Spinal cord (tissue), 10 donors: ENCODE measurements around the gene ATP2C2. TPM values are rescaled to one million over a fixed set of nuclear protein-coding genes. Genes with fewer than 3 reads are reported as not detected.

Source experiments
- DNase-seq, 6 donors: peaks; one replicate each; pipeline versions ENCODE4 v3.0.0 to v3.0.0-alpha.2; 2013 to 2015; ENCODE audit warnings: low spot score in 6 of 6, low read depth in 4 of 6
- H3K27ac ChIP-seq: one replicate; pipeline ENCODE4 v1.5.1; 2013; ENCODE audit warnings: low read depth, low read length, control low read depth
- H3K27me3 ChIP-seq: one replicate; pipeline ENCODE4 v1.6.1; 2013; ENCODE audit warnings: low read length; ENCODE audit not compliant: control insufficient read depth, insufficient read depth
- H3K36me3 ChIP-seq: one replicate; pipeline ENCODE4 v1.6.1; 2013; ENCODE audit warnings: low read length; ENCODE audit not compliant: control insufficient read depth, insufficient read depth
- H3K4me1 ChIP-seq: one replicate; pipeline ENCODE4 v1.6.1; 2013; ENCODE audit warnings: low read length; ENCODE audit not compliant: control insufficient read depth, insufficient read depth
- H3K4me3 ChIP-seq: one replicate; pipeline ENCODE4 v1.5.1; 2013; ENCODE audit warnings: low read depth, low read length, control low read depth
- H3K9me3 ChIP-seq: one replicate; pipeline ENCODE4 v1.6.1; 2013; ENCODE audit warnings: low read length; ENCODE audit not compliant: control insufficient read depth, insufficient read depth
- WGBS: methylation state at CpG from one replicate; pipeline ENCODE4 v1.1.5; 2013; ENCODE audit warnings: missing lambda C conversion rate; ENCODE audit not compliant: insufficient coverage; 5-methylcytosine and 5-hydroxymethylcytosine counted together
- long read RNA-seq, 4 donors: transcript quantifications; one replicate each; lab custom pipeline, GENCODE V29; 2026
- polyA plus RNA-seq, 2 donors: library from polyadenylated mRNA; unstranded; fragments of 120-200 nt; gene quantifications; one replicate each; pipeline ENCODE4 v1.2.1, GENCODE V29; 2013; ENCODE audit not compliant: insufficient read length in 2 of 2
- total RNA-seq, 2 donors: library from RNA; depleted of rRNA in 1 of 2; stranded (reverse); fragments of 120-200 nt in 1 of 2; fragments of >200 nt in 1 of 2; gene quantifications; one replicate each; pipeline versions ENCODE4 v1.2.3 to v1.2.4, GENCODE V29; 2013 to 2014
- donor health status: healthy.

ATP2C2 gene, protein sequence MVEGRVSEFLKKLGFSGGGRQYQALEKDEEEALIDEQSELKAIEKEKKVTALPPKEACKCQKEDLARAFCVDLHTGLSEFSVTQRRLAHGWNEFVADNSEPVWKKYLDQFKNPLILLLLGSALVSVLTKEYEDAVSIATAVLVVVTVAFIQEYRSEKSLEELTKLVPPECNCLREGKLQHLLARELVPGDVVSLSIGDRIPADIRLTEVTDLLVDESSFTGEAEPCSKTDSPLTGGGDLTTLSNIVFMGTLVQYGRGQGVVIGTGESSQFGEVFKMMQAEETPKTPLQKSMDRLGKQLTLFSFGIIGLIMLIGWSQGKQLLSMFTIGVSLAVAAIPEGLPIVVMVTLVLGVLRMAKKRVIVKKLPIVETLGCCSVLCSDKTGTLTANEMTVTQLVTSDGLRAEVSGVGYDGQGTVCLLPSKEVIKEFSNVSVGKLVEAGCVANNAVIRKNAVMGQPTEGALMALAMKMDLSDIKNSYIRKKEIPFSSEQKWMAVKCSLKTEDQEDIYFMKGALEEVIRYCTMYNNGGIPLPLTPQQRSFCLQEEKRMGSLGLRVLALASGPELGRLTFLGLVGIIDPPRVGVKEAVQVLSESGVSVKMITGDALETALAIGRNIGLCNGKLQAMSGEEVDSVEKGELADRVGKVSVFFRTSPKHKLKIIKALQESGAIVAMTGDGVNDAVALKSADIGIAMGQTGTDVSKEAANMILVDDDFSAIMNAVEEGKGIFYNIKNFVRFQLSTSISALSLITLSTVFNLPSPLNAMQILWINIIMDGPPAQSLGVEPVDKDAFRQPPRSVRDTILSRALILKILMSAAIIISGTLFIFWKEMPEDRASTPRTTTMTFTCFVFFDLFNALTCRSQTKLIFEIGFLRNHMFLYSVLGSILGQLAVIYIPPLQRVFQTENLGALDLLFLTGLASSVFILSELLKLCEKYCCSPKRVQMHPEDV
- 1 to 10 TPM; 1.4 to 2.2 TPM for total RNA-seq
- 1 to 10 TPM; 3.1 to 4.2 TPM for polyA plus RNA-seq
- long read RNA-seq, donor 1: 0 reads
- long read RNA-seq, donor 2, partial matches to known transcripts: 0 of 1 reads
- long read RNA-seq, donor 2, other reads (novel, unspliced or antisense): 0 of 1 reads
- long read RNA-seq, donor 3, partial matches to known transcripts: 0 of 1 reads
- long read RNA-seq, donor 3, other reads (novel, unspliced or antisense): 0 of 1 reads
- long read RNA-seq, donor 4, partial matches to known transcripts: 0 of 1 reads
- long read RNA-seq, donor 4, other reads (novel, unspliced or antisense): 0 of 1 reads

GRCh38 chr16:84368308-84368996 lies at the start of gene ATP2C2:
Gene ATP2C2, plus strand, starts transcription at chr16:84368538. Its CDS starts 78 bp downstream, at chr16:84368616.
- no peaks in the 10 kb centered on the region for H3K36me3 ChIP-seq
- 2% methylated on average over 66 of the region's 66 CpGs for WGBS
- H3K27ac ChIP-seq: no peak within 1 kb of the TSS
- peaks cover 18% of the 10 kb centered on the region for H3K4me1 ChIP-seq
- DNase-seq: peak in 1 of 6 donors; percentile 36
- H3K9me3 ChIP-seq: no peaks in the 10 kb centered on the region
- H3K27me3 ChIP-seq: peaks cover 20% of the 10 kb centered on the region
- no peak within 1 kb of the TSS for H3K4me3 ChIP-seq

GRCh38 chr16:84319146-84319760 lies 49.1 kb upstream of the ATP2C2 start:
- Histone ChIP-seq H3K27ac (no peak overlapping the region), H3K4me1 (no peaks in the 10 kb centered on the region), H3K36me3 (no peaks in the 10 kb centered on the region), H3K4me3 (no peak overlapping the region), H3K27me3 (no peaks in the 10 kb centered on the region), H3K9me3 (no peaks in the 10 kb centered on the region)
- DNase-seq: no peak
- 95% methylated on average over 24 of the region's 24 CpGs for WGBS

- no peaks in the 10 kb centered on the region for H3K36me3 ChIP-seq
- WGBS: 89% methylated on average over 4 of the region's 5 CpGs
- H3K27me3 ChIP-seq: no peaks in the 10 kb centered on the region
- H3K27ac ChIP-seq: no peak overlapping the region
- H3K4me3 ChIP-seq: no peak overlapping the region
- no peak for DNase-seq
- no peaks in the 10 kb centered on the region for H3K9me3 ChIP-seq
- H3K4me1 ChIP-seq: no peaks in the 10 kb centered on the region
Measured at GRCh38 chr16:84320511-84320910, 47.8 kb upstream of the ATP2C2 start.

DNA sequence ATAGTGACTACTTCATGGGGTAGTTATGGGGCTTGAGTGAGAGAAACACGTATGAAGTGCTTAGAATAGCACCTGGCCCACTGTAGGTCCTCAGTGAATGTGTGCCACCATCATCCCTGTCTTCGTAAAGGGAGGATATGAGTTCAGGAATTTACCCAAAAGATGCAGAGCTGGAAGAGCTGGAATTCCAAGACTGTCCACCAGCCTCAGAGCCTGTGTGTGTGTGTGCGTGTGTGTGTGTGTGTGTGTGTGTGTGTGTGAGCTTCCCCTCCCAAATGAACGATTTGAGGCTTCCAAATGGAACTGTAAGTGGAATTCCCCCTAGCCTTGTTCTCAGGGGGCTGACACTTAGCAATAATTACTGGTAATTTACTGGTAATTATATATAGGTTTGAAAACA lies 46.4 kb upstream of the ATP2C2 start:
- H3K27me3 ChIP-seq: no peaks in the 10 kb centered on the region
- no peaks in the 10 kb centered on the region for H3K4me1 ChIP-seq
- no peak for DNase-seq
- H3K9me3 ChIP-seq: no peaks in the 10 kb centered on the region
- no peak overlapping the region for H3K4me3 ChIP-seq
- WGBS: 100% methylated on average over 2 of the region's 4 CpGs
- no peak overlapping the region for H3K27ac ChIP-seq
- no peaks in the 10 kb centered on the region for H3K36me3 ChIP-seq

DNA sequence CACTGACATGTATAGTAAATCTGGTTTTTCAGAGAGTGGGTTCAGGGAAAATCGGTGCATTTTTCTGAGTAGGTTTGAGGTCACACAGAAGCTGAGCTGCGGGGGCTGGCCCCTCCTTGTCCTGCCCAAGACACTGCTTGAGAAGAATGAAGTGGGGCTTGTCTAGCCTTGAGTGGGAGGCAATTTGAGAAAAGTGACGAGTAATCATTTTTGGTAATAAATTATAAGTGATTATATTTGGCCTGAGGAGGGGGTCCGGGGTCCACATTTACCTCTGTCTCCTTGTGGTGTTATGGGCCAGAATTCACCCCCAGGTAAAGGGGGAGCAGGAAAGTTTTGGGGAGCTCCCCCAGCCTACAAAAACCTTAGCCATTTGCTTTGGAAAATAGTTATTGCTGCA lies 45.6 kb upstream of the ATP2C2 start:
- Histone ChIP-seq H3K9me3 (no peaks in the 10 kb centered on the region), H3K4me3 (no peak overlapping the region), H3K36me3 (no peaks in the 10 kb centered on the region), H3K27me3 (no peaks in the 10 kb centered on the region), H3K4me1 (no peaks in the 10 kb centered on the region), H3K27ac (no peak overlapping the region)
- no peak for DNase-seq
- WGBS: 89% methylated on average over 2 of the region's 4 CpGs

DNA sequence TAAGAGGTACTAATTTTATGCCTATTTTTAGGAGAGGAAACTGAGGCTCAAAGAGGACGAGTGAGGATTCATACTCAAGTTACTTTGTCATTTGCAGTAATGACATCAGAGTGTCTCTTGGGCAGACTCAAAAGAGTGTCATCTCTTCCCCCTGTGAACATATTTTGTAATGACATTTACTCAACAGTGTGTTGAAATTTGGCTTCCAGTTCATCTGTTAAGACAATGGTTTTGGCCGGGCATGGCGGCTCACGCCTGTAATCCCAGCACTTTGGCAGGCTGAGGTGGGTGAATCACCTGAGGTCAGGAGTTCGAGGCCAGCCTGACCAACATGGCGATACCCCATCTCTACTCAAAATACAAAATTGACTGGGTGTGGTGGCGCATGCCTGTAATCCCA lies 44.7 kb upstream of the ATP2C2 start:
- WGBS: 88% methylated on average over 3 of the region's 7 CpGs
- no peaks in the 10 kb centered on the region for H3K36me3 ChIP-seq
- no peaks in the 10 kb centered on the region for H3K9me3 ChIP-seq
- DNase-seq: no peak
- no peak overlapping the region for H3K4me3 ChIP-seq
- H3K27me3 ChIP-seq: no peaks in the 10 kb centered on the region
- no peak overlapping the region for H3K27ac ChIP-seq
- H3K4me1 ChIP-seq: no peaks in the 10 kb centered on the region

- H3K4me3 ChIP-seq: no peak overlapping the region
- no peak for DNase-seq
- H3K9me3 ChIP-seq: no peaks in the 10 kb centered on the region
- no peaks in the 10 kb centered on the region for H3K27me3 ChIP-seq
- no peak overlapping the region for H3K27ac ChIP-seq
- no peaks in the 10 kb centered on the region for H3K4me1 ChIP-seq
- WGBS: 48% methylated on average over 2 of the region's 2 CpGs
- no peaks in the 10 kb centered on the region for H3K36me3 ChIP-seq
Measured at GRCh38 chr16:84324434-84325262, 43.7 kb upstream of the ATP2C2 start.

- DNase-seq: no peak
- Histone ChIP-seq H3K36me3 (no peaks in the 10 kb centered on the region), H3K27me3 (no peaks in the 10 kb centered on the region), H3K9me3 (no peaks in the 10 kb centered on the region), H3K4me3 (no peak overlapping the region), H3K27ac (no peak overlapping the region), H3K4me1 (no peaks in the 10 kb centered on the region)
- WGBS: 86% methylated on average over 1 of the region's 2 CpGs
Measured at GRCh38 chr16:84326545-84326944, 41.8 kb upstream of the ATP2C2 start.
